Left ventricle myocardium superior (tissue), 1 donor: Measurements from ENCODE around the gene OR8G5. TPM values are rescaled to one million over a fixed set of nuclear protein-coding genes. Genes with fewer than 3 reads are reported as not detected.

Experiments
- ATAC-seq: fragments of 200-7000 bp; cut with Tn5 transposase; one replicate; pipeline ENCODE4 v1.9.1; 2020; ENCODE audit warnings: mild to moderate bottlenecking, moderate library complexity
- DNase-seq: peaks from one replicate; pipeline ENCODE4 v3.0.0-alpha.2; 2020
- intact Hi-C: fragments of 100-400 bp; cut with micrococcal nuclease; formaldehyde crosslinking; loops from one replicate; pipeline ENCODE4 v1.11.0; 2022
- total RNA-seq: library from RNA; stranded (reverse); fragmentation: NEBNext Ultra II Directional; extraction: Animal tissue kit (Norgen Biotek cat#: 25700); gene quantifications from one replicate; pipeline ENCODE4 v1.2.1, GENCODE V29; 2021
- donor health status: DM: no; HTN: yes; CAD: no; lungs with severe emphysema.

The OR8G5 gene
- total RNA-seq, 1 donor from 2014 or later, result not detected

DNA sequence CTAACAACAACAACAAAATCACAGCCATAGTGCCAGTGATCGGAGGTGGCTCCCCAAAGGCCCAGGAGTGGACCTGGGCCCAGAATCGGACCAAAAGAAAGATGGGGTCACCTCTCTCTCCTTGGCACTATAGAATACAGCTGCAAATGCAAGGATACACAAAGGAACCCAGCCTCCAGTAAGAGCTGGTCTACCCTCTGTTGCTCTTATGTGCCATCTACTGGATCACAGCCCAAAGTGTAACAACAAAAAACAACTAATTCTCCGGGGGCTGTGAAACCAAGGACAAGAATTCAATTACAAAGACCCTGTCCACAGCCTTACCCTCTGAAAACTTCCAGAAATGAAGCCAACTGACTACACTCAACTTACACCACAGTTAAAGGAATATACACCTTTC lies 21.6 kb downstream of the OR8G5 start:
- no peak for DNase-seq
- intact Hi-C loops, result no loop called here
- no peak for ATAC-seq

DNA sequence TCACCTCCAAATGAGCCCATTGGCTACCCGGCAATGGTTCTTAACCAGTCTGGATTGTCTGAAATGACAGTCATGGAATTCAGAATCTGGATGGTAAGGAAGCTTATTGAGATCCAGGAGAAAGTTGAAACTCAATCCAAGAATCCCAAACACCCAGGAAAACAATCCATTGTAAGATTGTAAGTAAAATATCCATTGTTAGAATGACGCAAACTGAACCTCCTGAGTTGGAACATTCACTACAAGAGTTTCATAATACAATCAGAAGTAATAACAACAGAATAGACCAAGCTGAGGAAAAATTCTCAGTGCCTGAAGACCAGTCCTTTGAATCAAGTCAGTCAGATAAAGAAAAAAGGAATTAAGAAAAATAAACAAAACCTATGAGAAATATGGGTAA lies 22.1 kb downstream of the OR8G5 start:
- DNase-seq (no peak), ATAC-seq (no peak)
- intact Hi-C loops, result no loop called here

DNA sequence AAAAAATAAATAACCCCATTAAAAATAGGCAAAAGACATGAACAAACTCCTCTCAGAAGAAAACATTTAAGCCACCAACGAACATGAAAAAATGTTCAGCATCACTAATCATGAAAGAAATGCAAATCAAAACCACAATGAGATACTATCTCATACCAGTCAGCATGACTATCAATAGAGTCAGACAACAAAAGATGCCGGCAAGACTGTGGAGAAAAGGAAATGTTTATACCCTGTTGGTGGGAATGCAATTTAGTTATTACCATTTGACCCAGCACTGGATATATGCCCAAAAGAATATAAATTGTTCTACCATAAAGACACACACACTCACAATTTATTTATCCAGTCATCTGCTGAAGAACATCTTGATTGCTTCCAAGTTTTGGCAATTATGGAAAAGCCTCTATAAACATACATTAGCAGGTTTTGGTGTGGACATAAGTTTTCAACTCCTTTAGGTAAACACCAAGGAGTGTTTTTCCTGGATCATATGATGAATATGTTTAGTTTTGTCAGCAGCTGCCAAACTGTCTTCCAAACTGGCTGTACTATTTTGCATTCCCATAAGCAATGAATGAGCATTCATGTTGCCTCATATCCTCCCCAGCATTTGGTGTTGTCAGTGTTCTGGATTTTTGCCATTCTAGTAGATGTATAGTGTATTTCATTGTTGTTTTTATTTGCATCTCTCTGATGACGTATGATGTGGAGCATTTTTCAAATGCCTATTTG lies 29.6 kb downstream of the OR8G5 start:
- DNase-seq (no peak), ATAC-seq (no peak)
- intact Hi-C loops, result no loop called here

DNA sequence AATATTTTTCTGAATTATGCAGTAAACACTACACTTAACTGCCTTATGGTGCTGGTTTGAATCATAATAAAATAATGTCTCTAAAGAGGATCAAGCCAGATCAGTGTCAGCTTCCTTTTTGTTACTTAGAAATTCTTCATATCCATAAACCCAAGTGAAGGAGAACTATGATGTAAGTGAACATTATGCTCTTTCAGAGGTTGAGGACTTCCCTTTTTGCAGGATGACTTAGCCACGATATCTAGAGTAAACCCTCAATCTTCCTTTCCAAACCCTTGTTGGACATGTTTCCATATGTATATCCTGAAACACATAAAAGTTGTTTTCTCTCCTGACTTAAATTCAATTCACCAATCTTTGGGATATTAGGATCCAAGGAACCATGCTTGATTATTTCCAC lies 38.5 kb downstream of the OR8G5 start:
- DNase-seq (no peak), ATAC-seq (no peak)
- intact Hi-C loops, result no loop called here

DNA sequence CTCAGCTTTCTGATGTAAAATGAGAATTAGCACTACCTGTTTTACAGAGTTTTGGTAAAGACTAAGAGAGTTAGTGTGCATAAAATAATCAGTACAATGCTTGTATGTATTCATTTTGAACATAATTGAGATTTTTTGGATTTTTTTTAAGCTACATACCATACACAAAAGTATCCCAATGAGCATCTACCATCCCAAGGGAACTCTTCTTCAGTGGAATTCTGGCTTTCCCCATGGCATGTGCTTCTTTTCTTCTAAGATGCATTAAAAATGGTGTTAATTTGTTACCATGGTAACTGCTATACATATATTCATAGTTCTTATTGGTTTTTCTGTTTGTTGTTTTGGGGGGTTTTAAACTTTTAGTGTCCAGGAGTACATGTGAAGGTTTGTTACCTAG lies 39.8 kb downstream of the OR8G5 start:
- ATAC-seq (no peak), DNase-seq (no peak)
- intact Hi-C loops, result no loop called here

DNA sequence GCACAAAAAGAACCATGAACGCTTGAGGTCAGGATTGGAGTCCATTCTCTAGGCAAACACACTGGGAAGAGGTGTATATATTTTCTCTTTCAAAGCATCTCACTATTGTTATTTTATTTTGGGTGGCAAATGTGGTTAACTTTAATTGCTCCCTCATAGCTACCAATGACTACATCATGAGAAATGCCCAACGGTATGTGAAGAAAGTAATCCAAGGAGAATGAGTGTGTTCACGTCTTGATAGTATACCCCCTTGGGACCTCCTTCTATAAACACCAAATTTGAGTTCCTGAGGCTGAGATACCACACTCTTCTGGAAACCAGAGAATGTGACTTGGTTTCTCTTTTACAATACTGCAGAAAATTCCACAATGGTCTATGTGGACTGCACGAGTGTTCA lies 41.7 kb downstream of the OR8G5 start:
- DNase-seq (no peak), ATAC-seq (no peak)
- intact Hi-C loops, result no loop called here

DNA sequence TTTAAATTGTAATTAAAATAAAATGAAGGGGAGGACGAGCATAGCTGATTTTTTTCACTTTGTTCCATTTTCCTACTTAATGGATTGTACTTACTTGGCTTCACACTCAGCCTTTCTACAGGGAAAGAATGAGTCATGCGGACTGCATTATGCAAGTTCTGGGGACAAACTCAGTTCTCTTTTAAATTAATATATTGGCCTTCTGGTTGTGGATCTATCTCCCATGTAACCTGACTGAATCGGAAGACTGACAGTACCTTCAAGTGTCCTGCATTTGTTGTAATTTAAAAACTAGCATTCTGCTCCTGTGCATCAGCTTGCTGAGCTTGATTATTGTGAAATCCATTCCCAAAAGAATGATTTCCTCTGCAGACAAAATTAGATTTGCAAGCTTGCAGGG lies 45.4 kb downstream of the OR8G5 start:
- ATAC-seq, result no peak
- DNase-seq, result no peak
- intact Hi-C loops, result no loop called here

DNA sequence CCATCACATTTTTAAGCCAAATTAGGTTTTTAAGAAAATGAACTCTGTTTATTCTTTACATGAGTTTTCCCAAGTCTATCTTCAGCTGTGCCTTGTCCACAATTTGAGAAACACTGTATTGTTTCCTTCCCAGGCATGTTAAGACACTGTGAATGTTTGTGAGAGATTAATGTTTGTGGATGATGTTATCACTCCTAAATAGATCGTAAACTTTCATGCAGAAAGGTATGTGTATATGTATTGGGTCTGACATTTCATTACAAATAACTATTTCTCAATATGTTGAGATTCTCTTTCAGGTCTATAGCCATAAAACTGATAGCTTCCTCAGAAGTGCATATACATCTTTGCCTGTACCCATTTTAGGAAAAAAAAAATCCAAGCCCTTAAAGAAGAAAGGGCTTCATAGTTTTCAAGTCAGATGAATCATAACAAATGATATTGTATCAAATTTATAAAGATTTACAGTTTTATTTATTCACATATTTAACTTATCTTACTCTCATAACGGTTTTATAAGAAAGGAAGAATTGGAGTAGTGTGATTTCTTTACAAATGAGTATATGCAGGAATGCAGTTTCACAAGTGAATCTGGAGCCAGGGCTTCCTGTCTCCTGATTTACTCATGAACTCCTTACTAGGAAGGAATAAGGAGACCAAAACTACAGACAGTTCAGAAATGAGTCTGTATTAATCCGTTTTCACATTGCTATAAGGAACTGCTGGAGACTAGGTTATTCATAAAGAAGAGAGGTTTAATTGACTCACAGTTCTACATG lies 46.4 kb downstream of the OR8G5 start:
- DNase-seq (no peak), ATAC-seq (no peak)
- intact Hi-C loops, result no loop called here

DNA sequence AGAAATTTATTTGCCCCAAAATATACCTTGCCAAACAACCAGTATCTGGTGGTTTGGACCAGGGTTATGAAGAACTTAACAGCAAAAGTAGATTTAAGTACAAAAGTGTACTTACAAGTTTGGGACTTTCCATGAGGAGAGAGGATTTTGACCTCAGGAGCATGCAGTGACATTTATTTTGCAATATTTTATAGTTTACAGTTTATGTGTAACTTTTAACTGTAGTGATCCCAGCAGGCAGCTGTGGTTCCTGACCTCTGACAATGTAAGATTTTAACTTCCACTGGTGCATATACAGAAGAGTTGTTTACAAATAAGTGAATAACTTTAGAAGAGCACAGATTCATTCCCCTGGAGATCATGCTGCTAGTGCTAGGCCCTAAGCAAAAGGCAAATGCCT lies 50.9 kb downstream of the OR8G5 start:
- intact Hi-C loops, result no loop called here
- ATAC-seq, result no peak
- DNase-seq, result no peak

DNA sequence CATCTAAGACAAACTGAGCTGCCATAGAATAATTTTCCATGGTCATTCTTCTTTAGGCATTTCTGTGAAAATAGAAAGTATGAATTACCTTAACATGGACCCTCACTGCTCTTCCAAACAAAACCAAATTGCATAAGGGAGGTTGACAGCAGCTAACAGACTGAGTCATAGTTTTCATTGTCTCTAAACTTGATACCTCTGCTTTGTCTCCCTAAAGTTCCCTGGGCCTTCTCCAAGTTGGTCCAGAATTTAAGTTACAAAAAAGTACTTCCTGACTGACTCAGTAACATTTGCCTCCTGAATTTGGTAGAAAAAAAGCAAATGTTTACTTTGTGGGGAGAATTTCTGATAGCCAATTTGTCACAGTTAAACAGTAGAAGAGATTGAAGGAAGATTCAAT lies 54.5 kb downstream of the OR8G5 start:
- intact Hi-C loops, result no loop called here
- ATAC-seq (no peak), DNase-seq (no peak)

DNA sequence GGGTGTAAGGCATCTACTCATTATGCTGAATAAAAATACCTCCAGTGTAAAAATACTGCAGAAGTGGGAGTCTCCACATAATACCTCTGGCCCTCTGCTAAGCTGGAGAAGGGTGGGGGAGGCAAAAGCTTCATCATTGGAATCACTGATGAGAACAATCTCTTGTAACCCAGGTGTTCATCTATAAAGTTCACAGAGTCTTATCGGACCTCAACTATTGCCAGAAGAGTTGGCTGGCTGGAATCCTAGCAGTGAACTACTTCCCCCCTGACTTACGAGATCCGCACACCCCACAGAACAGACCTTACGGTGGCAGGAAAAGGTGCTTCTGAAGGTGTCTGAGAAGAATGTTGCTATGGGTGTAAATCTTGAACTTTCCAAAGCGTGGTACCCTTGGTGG lies 55.1 kb downstream of the OR8G5 start:
- no peak for ATAC-seq
- DNase-seq, result no peak
- intact Hi-C loops, result no loop called here

DNA sequence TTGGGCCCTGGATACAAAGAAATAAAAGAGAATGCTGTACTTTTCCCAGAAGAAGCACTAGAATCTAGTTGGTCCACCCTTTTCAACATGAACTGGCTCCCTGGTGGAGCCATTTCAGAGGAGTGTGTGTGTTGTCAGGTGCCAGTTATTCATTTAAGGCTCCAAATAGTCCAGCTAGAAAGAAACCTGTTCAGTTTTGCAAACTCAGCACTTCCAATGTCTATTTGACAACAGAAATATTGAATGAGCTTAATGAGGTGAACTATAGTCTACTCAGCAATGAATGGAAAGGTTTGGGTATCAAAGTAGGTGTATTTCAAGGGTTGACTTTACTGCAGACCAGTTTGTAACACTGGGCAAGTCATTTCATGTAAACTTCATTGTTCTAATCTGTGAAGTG lies 55.5 kb downstream of the OR8G5 start:
- DNase-seq, result no peak
- intact Hi-C loops, result no loop called here
- no peak for ATAC-seq

DNA sequence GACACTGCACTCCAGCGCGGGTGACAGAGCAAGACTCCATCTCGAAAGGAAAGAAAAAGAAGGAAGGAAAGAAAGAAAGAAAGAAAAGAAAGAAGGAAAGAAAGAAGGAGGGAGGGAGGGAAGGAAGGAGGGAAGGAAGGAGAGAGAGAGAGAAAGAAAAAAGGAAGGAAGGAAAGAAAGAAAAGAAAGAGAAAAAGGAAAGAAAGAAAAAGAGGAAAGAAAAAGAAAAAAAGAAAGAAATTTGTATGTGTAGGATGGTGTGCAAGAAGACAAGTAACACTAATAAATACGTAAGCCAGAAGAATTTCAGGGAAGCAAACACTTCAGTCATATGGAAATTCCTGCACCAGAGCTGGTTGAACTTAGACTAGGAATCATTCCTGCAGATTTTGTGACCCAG lies 57.0 kb downstream of the OR8G5 start:
- no peak for DNase-seq
- intact Hi-C loops, result no loop called here
- ATAC-seq, result no peak

DNA sequence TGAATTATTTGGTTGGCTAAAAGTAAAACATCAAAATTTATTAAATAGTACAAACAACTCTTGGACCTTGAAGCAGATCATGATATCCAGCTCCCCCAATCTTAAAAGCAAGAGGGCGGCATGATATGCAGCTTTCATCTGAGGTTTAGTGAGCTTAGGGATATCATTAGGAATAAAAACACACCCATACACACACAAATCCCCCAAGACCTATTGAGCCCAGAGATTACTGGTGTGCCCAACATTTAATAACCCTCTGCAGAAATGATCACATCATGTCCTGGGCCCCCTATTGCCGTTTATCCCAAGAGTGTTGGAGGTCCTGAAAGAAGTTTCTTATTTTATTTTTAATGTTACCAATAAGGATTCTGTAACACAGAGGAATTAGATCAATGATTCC lies 57.7 kb downstream of the OR8G5 start, which contains the start of gene OR8D1:
Gene OR8D1 (minus strand): TSS at position 101 of the 400 bp plus-strand sequence. CDS start 3,183 bp downstream, outside the sequence.
- intact Hi-C loops, result no loop called here
- ATAC-seq, result no peak
- DNase-seq, result no peak

DNA sequence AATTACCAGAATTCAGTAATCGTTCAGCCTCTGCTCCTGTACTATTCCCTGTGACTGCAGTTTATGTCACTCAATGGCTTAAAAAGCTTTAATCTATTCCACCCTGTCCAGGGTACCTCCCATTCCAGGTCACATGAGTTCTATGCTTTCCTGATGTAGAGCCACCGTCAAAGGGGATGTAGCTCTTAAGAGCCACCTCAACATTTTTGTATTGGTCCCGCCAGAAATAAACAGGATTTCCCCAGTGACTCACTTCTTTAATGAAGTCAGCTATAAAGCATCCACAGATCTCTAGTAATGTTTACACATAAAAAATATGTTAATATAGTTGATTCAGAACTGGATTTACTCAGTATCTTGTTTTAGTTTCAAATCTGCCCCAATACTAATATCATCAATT lies 58.9 kb downstream of the OR8G5 start:
- no peak for ATAC-seq
- no peak for DNase-seq
- intact Hi-C loops, result no loop called here

Other genes starting within 250 kb of the OR8G5 start
- gene OR10G4, start 243.4 kb upstream of the OR8G5 start, total RNA-seq, result not detected
- gene OR10G9, start 233.4 kb upstream of the OR8G5 start, total RNA-seq, result not detected
- gene OR10G8, start 229.6 kb upstream of the OR8G5 start, total RNA-seq, result not detected
- not detected for gene OR10G7, start 215.1 kb upstream of the OR8G5 start, total RNA-seq
- 2.8 TPM for gene VWA5A, start 140.9 kb upstream of the OR8G5 start, total RNA-seq
- not detected for gene OR10D3, start 73.0 kb upstream of the OR8G5 start, total RNA-seq
- not detected for gene OR8G1, start 15.3 kb upstream of the OR8G5 start, total RNA-seq
- not detected for gene OR8D1, start 57.6 kb downstream of the OR8G5 start, total RNA-seq
- not detected for gene OR8D2, start 63.8 kb downstream of the OR8G5 start, total RNA-seq
- gene OR8B2, start 128.1 kb downstream of the OR8G5 start, total RNA-seq, result not detected
- not detected for gene OR8B3, start 142.6 kb downstream of the OR8G5 start, total RNA-seq
- not detected for gene OR8B4, start 168.5 kb downstream of the OR8G5 start, total RNA-seq
- not detected for gene OR8B8, start 189.3 kb downstream of the OR8G5 start, total RNA-seq